ENCODE data around the gene RASA4B.
"Not testable (repeated sequence)": the region's sequence is repeated elsewhere in the genome, so short reads cannot be mapped to it uniquely, and the experiment has no call there.

GRCh38 chr7:102512642-102513221, 4.8 kb downstream of the RASA4B start:
- not testable (repeated sequence) for TF ChIP-seq CTCF, EP300, POLR2AphosphoS5 (IDR thresholded peaks at IDR 0.05)

Measured in stomach (tissue), 4 donors.